Measurements from ENCODE around the gene ADISSP.

GRCh38 chr20:3748073-3748472 lies 19.5 kb downstream of the ADISSP start:
- TF ChIP-seq POLR2AphosphoS5 (IDR thresholded peaks at IDR 0.05) (no peak), CTCF (IDR thresholded peaks at IDR 0.05) (no peak), POLR2A (IDR thresholded peaks at IDR 0.05) (no peak)

All from gastroesophageal sphincter (tissue), 3 donors.